M059J (cell line): ENCODE measurements around the gene L3MBTL4. TPM values are rescaled to one million over a fixed set of nuclear protein-coding genes. Genes with fewer than 3 reads are reported as not detected.

ENCODE experiments used
- DNase-seq: peaks from one replicate; pipeline ENCODE4 v3.0.0-alpha.2; 2012; ENCODE audit warnings: low read depth
- total RNA-seq: library from RNA; depleted of rRNA; stranded (reverse); fragments of >200 nt; shearing (Covaris generic); gene quantifications from 2 replicates; pipeline ENCODE4 v1.2.3, GENCODE V29; 2014

Gene L3MBTL4
- total RNA-seq, 1 experiment from 2014 or later: 0.15 TPM

DNA sequence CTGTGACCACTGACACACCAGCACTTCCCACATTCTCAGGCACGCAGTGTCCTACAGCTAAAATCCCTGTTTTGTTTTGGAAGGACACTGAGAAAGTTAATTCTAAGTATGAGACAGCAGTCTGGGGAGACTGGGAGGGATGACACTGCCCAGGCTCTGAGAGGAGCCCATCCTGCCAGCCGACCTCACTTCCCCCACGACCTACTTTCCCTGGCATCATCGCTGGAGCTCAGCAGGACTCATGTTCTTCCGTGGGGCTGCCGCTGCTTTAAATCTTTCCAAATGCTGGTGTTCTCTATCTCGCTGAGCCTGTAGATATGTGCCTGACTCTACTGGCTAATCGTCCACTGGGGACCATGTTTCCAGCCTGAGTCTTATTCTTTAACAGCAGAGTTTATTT, 450.6 kb downstream of the L3MBTL4 start:
- DNase-seq: no peak

DNA sequence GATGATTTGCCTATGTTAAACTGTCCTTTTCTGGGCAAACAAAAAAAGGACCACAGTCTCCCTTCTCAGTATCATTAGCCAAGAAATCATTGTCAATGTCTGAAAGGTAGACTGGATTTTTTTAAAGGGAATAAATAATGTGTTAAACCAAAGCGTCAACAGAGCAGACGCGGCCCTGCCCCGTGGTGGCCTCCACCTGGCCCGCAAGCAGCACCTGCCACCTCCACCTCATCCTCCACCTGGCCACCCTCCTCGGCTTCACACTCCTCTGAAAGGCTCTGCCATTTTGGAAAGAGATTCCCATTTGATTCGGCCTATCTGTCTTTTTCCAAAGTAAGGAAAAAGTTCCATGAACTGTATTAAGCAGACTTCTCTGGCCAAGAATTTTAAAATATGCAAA, 451.4 kb downstream of the L3MBTL4 start:
- DNase-seq: no peak

DNA sequence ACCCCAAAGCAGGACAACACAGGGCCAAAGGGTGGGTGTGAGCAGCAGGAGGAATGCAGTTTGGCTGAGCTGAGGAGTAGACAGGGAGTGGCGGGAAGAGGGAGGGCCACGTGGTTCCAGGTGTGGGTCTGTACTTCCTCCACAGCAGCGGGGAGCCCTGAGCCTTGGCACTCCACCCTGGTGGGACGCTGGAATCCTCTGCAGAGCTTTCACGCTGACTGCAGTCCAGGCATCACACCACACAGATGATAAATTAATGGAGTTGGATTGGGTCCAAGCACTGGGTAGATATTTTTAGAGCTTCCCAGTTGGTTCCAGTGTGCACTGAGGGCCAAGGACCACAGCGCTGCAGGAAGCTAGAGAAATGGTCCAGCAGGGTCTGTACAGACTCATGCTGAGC, 452.3 kb downstream of the L3MBTL4 start:
- DNase-seq: peak; percentile 3

DNA sequence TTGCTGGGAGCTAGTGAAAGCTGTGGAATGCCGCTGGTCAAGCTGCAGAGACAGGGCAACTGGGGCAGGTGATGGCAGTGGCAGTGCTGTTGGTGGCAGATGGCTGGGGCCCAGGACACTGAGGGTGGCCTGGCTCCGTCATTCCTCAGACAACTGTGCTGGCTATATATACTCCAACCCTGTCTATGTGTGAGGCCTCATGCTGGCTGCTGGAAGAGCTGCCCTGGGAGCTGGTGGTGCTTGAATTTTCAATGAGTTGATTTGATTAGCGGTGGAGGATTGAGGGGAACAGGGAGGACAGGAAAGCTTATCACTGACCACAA, 452.9 kb downstream of the L3MBTL4 start:
- DNase-seq: no peak

GRCh38 chr18:5961097-5961827, 453.4 kb downstream of the L3MBTL4 start:
- no peak for DNase-seq

- no peak for DNase-seq
Observed at GRCh38 chr18:5958822-5959221, 455.9 kb downstream of the L3MBTL4 start.

DNA sequence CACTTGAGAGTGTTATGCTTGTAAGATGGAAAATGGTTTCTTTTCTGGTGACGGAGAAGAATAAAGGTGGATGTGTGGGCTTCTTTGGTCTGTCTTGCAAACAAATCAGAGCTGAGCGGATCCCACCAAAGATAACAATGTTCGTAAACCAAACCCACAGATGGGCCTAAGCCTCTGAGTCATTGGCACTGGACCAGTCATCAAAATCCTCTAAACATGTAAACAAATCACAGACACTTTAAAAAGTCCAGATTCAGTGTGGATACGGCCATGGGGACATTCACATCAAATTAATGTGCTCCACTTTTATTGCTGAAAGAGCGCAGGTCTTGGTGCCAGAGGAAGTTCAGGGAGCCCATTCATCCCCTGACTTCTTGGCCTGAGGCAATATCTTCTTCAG, 458.9 kb downstream of the L3MBTL4 start:
- DNase-seq: peak; percentile 38

DNA sequence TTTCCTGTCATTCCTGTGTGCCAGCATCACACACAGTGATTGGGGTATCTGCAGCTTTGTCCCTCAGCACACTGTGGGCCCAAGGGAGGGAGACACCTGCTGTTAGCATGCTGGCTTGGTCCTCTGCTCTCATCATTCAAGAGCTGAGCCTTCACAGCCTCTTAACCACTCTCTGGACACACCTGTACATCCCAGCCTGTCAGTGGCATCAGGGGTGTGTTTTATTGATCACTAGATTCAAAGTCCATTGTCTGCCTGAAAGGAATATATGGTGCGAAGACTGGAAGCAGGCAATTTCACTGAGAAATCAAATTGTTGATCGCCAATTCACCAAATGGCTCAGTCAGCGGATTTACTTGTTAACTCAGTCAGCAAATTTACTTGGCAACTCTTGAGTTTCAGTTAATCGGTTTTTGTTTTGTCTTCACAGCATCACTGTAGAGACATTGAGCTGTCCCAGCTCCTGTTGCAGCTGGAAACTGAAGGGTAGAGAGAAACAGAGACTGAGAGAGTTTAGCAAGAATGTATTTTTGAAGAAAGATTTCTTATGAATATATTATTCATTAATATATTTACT, 463.1 kb downstream of the L3MBTL4 start:
- no peak for DNase-seq

DNA sequence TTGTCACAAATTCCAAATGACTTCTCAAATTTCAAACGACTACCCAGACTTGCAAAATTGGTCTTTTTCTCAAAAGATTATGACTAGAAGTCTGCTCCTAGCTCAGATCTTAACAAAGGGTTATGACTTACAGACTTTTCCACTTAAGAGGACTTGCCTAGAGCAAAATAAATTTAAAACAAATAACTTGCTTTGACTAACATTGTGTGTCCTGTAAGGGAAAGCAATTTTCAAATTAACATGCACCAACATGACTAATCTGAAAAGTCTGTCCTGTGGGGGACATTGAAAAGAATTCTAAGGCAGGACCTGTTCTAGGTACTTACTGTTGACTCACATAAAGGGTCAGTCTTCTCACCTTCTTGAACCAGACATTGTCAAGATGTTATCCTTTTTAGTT, 465.9 kb downstream of the L3MBTL4 start:
- DNase-seq: no peak

- no peak for DNase-seq
Observed at GRCh38 chr18:5948237-5948636, 466.5 kb downstream of the L3MBTL4 start.

GRCh38 chr18:5944448-5944847, 470.3 kb downstream of the L3MBTL4 start:
- no peak for DNase-seq

GRCh38 chr18:5943514-5943913, 471.2 kb downstream of the L3MBTL4 start:
- DNase-seq: peak; percentile 2

DNA sequence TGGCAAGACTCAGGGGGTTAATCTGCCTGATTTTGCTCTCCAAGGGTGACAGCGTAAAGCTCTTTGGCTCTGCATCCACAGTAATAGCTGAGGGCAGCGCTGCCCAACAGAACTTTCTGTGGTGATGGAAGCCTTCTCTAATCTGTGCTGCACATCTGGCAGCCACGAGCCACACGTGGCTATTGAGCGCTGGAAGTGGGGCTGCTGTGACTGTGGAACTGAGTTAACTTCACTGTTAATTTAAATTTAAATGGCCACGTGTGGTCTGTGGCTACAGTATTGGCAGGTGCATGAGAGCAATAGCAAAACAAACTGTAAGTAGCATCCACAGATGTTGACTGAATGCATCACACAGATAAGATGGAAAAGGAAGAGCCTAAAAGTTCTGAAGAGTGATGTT, 472.1 kb downstream of the L3MBTL4 start:
- DNase-seq: no peak

DNA sequence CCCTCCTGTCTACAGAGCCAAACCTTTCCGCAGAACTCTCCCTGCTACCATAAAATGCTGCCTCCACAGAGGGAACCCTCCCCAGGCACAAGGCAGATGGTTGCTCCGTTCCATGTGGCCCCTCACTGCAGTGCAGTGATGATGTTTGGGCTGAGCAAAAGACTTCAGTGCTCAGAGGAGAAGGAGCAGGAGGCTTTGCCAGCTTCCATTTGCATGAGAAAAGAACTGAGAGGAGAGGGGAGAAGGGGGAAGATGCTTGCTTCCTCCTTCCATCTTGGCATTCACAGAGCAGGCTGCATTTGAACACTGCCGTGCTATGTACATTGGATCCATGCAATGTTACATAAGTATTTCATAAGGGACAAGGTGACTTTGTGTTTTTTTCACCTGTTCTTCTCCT, 472.8 kb downstream of the L3MBTL4 start:
- no peak for DNase-seq

- DNase-seq: no peak
Observed at GRCh38 chr18:5939801-5940667, 474.7 kb downstream of the L3MBTL4 start.

- no peak for DNase-seq
Observed at GRCh38 chr18:5937795-5938194, 476.9 kb downstream of the L3MBTL4 start.

DNA sequence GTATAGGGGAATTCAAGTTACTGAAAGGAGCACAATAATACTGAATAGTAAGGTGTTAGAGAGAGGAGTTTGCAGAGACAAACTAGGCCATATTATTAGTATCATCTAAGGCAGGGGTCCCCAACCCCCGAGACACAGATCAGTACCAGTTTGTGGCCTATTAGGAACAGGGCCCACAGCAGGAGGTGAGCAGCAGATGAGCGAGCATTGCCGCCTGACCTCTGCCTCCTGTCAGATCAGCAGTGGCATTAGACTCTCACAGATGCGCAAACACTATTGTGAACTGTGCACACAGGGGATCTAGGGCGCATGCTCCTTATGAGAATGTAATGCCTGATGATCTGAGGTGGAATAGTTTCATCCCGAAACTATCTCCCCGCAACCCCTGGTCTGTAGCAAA, 477.6 kb downstream of the L3MBTL4 start:
- DNase-seq: no peak

DNA sequence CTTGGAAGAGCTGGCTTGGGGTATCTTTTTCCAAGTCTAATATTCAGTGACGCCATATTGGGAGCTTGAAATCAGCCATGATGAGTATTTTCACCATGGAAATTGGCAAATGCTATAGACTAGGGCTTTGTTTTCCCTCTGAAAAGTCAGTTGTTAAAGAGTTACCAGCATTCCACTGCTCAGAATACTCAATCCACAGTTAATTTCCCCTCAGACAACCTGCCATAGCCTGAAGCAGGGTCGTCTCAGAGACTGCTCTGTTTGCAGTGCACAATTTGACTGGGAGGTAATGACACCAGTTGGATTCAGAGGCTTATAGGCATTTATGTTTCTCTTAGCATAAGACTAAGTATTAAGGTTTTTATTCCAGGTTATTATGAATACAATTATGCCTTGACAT, 483.9 kb downstream of the L3MBTL4 start:
- no peak for DNase-seq

DNA sequence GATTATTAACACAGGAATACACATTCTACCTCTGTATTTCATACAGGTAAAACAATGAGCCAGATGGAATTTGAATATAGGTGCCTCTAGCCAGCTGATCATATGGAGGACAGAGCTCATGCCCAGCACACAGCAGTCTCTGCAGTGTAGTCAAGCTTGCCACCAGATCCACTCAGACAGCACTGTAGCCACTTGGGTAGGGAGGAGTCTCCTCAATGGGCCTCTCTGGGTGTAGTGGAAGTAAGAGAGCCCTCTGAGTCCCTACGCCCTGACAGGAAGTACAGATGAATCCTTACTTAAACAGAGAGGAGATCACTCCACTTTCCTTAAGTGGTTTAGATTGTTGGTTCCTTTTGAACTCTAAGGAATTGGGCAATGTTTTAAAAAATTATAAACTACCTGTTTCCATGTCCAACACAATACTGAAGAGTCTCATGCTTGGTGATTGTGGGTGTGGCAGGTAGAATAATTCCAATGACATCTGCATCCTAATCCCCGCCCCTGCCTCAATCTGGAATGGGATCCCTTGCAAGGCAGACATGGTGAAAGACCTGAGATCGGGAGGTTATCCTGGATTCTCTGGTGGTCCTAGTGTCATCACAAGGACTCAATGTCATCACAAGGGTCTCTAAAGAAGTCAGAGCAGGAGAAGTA, 496.4 kb downstream of the L3MBTL4 start:
- no peak for DNase-seq

DNA sequence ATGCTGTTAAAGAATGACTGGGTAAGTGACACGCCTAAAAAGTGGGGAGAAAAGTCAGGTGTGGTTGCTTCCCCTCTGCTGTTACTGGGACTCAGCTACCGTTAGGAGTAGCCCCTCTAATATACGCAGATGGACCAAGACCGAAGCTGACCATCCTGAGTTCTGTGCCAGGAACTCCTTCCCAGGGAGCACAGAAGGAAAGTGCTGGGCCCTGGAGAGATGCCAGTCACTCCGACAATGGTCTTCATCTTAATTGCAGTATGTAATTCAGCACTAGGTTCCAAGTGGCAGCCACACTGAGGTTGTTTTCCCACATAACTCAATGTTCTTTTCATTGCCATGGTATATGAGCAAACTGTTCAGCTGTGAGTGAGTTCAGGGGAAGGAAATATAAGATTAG, 499.8 kb downstream of the L3MBTL4 start:
- no peak for DNase-seq

- DNase-seq: no peak
Observed at GRCh38 chr18:5914016-5914415, 500.7 kb downstream of the L3MBTL4 start.

- no peak for DNase-seq
Observed at GRCh38 chr18:5912566-5912965, 502.1 kb downstream of the L3MBTL4 start.

DNA sequence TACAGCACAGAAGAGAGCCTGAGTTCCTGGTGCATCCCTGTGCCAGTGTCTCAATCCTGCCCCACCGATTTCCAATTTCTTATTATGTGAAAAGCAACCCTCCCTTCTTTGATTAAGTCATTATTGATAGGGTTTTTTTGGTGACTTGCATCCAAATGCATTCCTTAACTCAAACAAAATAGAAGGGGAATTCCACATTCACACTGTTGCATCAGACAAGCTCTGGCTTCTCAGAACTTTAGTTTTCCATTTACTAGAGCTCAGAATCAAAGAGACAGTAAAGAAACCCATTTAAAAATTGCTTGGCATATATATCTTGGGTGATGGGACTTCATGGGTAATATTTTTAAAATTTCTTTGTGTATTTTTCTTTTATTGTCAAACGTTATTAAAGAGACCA, 505.6 kb downstream of the L3MBTL4 start:
- no peak for DNase-seq
